ENCODE results near the gene FZD10.

The FZD10 gene

DNA sequence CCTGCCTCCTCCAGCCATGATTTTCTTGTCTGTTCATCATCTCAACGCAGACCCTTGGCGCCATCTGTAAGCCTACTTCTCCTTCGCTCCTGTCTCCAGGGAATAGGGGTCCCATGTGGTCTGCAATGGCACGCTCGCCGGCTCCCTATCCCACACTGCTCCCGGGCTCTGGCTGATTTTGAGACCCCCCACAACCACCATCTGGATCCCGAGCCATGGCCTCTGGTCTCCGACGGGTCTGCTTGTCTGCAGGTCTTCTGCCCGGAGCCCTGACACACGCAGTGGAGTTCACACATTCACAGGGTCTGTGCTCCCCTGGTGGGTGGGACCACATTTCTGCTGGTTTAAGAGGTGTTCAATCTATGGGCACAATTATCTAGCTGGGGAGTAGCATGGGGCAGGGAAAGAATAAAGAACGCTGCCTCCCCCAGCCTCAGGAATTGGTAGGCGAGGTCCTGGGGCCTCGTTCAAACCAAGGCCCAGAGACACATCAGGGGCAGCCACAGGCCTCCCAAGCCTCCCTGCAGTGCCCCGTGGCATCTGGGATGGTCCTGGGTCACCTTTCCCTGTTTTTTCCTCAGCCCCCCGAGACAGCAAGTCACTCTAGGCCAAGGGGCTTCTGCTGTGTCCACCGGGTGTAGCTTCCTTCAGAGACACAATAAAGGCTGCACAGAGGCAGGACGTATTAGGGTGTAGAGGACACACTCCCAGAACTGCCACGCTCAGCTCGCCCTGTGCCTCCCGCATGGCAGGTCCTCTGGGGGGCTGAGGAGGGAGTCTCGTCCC lies 21.5 kb downstream of the FZD10 start:
- no peak for DNase-seq

DNA sequence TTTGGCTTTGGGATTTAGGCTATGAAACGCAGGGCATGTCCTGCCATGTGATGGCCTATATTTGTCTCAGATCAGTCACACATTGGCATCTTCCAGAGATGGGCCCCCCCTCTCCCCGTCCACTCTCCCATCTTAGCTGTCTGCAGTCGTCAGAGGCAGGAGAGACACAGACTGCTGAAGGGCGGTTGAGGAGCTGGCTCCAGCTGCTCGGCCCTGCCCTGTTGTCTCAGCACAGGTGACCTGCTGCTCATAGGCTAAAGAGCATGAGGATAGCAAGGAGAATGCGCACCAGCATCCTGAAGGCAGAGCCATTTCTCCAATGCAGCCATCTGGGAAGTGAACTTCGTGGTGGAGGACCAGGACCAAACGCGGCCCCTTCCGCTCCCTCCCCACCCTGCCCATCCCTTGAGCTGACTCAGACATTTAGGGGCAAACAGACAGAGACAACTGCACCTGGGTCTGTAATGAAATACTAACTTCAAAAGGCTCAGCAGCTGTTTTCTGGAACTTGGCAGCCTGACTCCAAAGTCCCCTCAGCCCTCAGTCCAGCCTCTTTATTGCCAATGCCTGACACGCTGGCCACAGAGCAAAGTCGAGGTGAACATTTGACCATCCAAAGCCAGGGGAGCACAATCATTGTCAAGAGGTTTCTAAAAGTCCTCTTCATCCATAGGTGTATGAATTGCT lies 22.3 kb downstream of the FZD10 start:
- no peak for DNase-seq

DNA sequence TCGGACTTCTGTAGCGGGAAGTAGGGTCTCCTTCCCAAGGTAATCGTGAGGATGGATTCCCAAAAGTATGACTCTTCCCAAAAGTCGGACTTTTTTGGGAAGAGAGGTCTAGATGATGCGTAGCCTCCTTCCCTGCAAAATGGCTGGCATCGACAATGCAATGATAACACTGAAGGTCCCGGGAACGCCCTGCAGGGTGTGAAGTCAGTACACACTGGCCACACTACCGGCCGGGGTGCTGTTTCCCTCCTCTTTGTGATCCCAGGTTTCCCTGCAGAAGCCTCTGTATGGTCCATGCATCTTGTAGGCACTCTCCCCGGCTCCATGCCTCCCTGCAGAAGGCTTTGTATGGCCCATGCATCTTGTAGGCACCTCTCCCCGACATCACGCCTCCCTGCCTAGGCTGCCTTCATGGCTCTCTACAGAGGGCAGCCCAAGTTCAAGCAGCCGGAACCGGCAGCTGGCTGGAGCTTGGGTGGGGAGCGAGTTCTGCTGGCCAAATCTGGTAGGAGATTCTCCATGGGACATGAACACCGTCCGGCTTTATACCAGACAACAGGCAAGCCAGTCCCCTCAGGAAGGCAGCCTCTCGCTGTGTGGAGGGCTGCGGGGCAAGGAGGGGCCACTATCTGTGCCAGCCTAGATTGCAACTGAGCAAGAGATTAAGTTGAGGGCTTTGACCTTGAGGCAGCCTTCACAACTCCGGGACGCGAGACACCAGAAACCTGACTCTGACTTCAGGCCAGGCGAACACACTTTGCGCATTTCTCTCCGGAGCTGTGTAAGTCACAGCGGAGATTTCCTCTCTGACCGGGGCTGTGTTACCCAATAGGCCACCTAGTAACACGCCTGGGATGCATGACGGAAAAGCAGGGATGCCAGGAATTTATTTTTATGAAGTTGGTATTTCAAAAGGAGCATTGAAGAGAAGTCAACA lies 23.5 kb downstream of the FZD10 start:
- DNase-seq = no peak

DNA sequence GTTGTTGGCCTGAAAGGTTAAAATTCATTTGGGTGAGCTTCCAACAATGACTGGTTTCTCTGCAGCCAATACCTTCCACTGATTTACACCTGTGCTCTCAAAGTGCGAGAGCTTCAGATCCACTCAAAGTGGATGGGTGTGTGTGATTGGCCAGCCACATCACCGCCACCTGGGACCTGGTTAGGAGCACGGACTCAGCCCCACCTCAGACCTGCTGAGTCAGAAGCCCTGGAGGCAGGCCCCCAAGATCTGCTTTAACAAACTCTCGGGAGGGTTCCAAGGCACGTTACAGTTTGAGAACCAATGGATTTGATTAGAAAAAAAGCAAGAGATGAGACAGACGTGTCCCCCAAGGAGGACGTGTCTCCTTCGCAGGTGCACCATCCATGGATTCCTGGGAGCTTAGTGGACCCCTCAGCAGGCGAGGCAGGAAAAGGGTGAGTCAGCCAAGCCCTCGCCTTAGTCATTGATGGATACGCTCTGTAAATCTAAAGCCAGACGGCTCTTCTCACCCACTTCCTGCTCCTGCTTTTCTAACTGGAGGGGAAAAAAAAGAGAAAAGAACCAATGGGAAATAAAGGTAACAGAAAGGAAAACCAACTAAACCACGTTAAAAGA lies 24.5 kb downstream of the FZD10 start:
- DNase-seq = no peak

DNA sequence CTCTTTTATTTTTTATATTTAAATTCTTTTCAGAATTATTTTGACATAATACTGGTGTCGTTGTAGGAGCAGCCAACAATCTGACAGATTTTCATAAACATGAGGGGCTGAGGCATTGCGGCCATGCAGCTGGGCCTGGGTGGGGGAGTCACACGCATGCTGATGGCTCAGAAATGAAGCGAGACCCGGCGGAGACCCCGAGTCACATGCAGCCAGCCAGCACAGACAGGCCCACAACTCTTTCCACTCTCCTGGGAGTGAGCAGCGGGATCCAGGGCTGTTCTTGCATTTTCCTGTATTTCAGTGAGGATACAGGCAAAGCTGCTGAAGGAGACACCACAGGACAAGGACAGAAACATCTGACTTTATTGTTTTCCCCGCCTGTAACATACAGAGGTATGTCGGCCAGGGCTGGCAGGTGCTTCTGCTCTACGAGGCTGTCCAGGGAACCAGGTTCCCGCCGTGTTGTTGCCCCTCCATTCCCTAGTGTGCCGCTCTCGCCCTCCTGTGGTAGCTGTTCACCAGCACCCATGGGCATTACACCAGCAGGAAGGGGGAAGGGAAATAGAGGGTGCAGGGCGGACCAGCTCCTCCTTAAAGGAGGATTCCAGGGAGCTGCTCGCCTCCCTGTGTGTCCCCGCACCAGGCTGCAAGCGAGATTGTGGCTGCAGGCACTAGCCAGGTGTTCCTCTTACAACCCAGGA lies 30.5 kb downstream of the FZD10 start:
- DNase-seq = peak; percentile 14

DNA sequence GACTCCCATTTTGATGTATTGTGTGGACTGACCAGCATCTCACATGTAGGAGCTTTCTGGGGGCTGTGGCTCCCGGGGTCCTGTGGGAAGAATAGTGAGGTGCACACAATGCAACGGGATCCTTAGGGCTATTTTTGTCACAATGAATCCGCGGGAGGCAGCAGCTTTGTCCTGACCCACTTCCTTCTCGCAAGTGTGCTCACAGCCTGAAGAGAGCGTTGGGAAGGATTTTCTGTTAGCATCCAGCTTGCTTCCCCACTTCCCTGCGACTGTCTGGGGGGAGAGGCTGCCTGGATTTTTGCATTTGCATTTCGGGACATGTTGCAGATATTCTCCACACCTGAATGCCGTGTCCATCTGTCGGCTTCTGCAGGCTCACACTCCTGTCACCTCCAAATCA lies 31.9 kb downstream of the FZD10 start:
- no peak for DNase-seq

DNA sequence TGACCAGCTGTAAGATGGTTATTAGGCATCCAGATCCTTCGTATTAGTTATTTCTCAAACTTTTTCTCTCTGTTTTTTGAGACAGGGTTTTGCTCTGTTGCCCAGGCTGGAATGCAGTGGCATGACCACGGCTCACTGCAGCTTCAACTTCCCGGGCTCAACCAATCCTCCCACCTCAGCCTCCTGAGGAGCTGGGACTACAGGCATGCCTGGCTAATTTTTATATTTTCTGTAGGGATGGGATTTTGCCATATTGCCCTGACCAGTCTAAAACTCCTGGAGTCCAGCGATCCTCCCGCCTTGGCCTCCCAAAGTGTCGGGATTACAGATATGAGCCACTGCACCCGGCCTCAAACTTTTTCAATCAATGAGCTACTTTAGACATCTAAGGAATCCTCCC lies 33.1 kb downstream of the FZD10 start:
- DNase-seq = no peak

DNA sequence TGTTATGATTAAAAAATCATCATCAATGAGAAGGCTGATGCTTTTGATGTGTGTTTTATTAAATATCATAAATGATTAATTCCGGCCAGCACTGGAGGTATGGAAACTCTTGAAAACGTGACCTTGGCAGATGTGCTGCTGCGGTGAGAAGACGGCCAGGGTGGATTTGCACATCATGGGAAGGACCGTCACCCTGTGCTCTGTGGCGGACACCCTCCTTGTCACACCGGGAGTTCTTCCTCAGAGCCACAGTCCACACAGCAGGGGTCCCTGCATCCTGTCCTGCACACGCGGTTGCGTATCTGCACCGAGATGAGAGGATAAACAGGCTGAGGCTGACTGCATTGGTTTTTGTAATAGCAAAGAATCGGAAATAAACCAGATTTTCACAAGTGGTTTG lies 33.5 kb downstream of the FZD10 start:
- DNase-seq = no peak

DNA sequence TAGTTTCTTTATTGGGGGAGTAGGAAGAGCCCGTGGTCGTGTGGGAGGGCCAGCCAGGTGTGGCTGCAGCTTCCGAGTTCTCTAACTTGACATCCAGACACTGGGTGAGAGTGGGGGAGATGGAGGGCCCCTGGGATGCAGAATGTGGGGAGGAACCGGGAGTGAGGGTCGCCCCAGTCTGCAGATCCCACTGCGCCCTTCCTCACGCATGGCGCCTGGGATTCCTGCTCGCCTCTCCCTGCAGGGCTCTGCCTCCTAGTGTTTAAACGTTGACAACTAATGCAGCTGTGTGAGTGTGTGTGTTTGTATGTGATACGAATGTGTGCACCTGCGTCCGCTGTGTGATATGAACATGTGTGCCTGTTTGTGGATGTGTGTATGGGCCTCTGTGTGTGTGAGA lies 34.6 kb downstream of the FZD10 start:
- DNase-seq = no peak

DNA sequence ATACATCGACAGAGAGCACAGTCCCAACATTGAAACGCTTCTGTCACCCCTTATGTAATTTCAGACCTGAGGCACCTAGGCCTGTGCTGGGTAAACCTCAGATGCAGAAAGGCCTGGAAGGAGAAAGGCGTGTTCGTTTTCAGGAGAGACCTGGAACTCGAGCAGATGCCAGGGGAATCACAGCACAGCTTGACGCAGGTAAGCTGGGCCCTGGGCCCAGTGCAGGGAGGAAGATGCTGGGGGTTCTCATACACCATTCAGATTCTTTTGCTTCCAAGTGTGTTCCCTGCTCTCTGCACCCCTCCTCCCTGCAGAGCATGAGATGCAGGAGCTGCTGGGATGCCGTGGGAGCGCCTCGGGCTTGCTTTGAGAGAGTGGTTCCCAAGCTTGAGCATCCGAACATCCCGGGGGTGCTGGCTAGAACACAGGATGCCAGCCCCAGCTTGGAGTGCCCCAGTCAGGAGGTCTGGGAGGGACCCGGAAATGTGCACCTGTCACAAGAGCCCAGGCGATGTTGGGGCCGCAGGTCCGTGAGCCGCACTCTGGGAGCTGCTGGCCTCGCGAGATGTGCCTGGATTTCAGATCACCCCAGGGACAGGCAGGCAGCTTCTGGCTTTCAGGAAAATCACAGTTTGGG lies 35.9 kb downstream of the FZD10 start:
- no peak for DNase-seq

DNA sequence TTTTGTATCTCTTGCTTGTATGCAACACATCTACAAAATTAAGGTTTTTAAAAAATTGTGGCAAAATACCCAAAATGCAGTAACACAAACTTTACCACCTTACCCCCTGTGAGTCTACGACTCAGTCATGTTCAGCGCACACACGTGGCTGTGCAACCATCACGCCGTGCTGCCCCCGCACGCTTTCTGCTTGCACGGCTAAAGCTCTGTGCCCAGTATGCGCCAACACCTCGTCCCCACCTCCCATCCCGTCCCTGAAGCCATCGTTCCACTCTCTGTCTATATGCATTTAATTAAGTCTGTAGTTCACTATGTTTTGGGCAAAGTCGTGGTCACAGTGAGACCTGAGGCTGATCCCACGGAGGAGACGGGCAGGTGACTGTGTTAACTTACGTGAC lies 36.4 kb downstream of the FZD10 start:
- no peak for DNase-seq

DNA sequence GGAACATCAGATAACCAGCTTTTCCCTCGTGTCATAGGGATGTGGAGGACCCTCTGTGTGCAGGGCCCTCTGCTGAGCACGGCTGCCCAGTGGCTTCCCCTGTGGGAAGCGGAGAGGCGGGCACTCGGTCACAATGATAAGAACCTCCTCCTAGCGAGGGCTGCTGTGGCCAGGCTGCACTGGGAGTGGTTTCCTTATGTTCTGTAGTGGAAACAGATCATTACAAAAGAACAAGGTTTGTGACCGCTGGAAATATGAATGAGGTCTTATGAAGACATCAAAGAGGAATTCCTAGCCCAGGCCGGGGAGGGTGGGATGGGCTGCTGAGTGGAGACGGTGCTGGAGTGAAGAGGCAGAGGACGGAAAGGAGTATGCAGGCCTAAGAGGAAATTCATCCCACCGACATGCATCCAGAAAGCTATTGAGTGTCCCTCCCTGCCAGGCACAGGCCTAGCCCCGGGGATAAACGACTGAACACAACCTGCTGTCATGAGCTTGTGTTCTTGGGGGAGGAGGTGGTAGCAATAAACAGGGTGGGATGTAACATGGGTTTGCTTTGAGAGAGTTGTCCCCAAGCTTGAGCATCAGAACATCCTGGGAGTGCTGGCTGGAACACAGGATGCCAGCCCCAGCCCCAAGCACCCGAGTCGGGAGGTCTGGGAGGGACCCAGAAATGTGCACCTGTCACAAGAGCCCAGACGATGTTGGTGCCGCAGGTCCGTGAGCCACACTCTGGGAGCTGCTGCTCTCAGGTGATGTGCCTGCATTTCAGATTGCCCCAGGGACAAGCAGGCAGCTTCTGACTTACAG lies 37.5 kb downstream of the FZD10 start:
- DNase-seq = no peak

DNA sequence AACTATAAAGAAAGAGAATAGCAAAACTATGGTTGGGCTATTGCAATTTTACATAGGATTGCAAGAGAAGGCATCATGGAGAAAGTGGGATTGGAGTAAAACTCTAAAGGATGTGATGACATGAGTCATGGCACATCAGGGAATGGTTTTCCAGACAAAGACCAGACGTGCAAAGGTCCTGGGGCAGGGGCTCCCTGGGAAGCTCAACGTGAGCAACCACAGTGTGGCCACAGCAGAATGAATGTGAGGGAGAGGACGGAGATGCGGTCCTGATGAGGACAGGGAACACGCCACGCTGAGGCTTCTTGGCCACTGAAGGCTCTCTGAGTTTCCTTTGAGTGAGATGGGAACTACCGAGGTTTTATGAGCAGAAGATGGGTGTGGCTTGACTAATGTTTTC lies 38.2 kb downstream of the FZD10 start:
- DNase-seq = no peak

DNA sequence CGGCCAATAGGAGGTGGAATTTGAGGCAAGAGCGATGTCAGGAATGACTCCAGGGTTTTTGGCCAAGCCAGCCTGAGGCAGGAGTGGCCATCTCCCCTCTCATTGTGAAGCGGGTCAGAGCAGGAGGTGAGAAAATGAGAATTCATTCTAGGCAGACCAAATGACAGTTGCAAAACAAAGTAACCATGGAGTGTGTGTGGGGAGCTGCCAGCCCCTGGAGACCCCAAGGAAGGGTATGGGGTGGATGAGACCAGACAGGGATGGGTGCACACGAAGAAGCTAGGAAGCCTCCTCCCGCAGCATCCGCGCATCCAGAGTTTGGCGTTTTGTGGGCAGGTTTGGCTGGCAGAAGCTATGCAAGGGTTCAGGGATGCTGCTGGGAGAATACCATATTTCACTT lies 38.8 kb downstream of the FZD10 start:
- no peak for DNase-seq

DNA sequence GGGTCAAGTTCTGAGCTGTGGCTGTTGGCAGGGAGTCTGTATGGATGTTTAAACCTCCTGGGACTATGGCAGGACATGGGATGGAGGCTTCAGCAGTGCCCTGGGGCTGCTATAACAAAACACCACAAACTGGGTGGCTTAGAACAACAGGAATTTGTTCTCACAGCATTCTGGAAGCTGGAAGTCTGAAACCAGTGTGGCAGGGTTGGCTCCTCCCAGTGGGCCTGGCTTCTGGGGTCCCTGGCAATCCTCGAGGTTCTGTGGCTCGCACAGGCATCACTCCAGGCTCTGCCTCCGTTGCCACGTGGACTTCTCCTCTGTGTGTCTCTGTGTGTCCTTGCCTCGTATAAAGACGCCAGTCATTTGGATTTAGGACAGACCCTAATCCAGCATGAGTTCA lies 39.9 kb downstream of the FZD10 start:
- DNase-seq = no peak

DNA sequence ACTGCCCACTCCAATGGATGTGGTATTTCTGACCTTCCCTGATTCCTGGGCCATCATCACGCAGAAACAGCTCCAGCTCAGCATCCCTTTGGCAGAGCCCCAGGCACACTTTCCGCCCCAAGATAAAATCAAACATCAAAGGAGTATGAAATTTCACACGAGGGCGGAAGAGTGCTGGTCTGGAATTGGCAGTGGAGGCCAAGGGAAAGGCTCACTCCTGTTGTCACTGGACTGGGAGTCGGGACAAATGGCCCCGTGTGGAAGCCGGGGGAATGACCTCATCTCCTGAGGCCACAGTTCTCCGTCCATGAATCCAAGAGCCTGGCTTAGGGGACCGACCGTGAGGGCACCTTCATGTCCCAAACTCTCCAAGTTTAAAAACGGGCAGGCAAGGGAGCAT lies 40.9 kb downstream of the FZD10 start:
- no peak for DNase-seq

DNA sequence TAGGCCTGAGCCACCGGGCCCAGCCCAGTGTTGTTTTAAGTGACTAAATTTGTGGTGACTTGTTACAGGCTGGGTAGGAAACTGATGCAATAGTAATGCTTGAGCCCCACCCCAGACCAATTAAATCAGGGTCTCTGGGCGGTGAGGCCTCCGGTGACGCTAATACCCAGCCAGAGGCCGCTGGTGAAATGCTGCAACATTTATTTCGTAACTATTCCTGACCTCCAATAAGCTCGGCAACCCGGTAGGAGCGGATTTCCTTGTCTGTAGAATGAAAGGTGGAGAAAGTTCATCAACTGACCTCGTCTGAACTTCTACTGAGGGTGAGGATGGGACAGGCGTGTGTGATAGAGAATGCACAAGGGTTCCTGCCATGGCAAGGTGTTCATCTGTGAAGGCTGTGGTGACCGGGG lies 42.3 kb downstream of the FZD10 start:
- no peak for DNase-seq

DNA sequence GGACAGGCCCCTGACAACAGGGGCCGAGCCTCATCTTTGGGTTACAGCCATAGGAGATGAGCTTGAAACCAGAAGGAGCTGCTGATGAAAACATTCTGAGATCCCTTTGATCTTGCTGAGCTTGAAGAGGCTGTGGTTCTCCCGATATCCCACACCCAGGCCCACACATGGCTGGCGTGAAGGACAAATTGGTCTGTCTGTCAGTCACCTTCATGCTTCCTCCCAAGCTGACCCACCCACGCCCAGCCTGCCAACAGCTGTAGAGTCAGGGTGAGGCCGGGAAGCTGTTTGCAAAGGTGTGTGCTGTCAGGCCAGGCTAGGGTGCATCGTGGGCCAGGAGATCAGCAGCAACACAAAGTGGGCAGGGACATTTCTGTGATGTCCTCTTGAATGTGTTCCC lies 43.2 kb downstream of the FZD10 start:
- no peak for DNase-seq

DNA sequence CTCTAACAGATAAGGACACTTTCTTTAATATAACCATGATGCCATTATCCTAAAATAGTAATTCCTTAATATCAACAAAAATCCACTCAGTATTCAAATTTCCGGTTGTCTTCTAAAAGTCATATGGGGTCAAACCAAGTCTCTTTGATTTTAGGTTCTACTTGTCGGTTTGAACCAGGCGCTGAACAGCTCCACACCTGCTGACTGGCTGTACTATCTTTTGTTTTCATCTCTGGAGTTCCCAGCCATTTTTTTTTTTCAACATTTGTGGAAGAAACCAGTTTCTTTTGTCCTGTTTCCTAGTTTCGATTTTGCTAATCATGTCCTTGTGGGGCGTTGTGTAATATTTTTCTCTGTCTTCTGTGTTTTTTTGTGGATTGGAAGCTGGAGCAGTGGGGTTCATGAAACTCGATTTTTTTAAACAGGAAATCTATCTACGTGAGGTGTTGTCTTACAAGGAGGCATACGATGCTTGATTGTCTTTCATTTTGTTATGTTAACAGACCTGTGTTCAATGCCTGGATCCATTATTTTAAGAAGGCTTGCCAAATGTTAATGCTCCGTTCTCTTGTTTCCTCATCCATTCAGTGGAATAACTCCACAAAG lies 50.2 kb downstream of the FZD10 start:
- DNase-seq = no peak

DNA sequence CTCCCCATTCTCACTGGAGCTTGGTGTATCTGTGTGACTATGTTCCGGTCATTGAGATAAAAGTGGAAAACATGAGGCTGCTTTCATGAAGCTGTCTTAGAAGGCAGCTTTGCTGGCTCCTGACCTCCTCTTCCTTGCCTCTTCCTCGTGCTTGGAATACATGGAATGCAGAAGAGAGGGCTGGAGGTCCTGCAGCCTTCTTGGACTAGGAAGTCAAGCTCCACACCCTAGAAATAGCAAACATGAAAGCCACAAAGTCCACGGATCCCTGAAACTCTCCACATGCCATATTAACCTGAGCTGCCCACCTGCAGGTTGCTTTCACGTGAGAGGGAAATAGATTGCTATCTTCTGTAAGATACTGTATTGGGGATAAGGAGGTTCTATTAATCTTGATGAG lies 51.0 kb downstream of the FZD10 start:
- DNase-seq = no peak

Data from COR-L47 (cell line).